AG04450 (cell line): ENCODE measurements around the gene PRDM2. TPM values are rescaled to one million over a fixed set of nuclear protein-coding genes. Genes with fewer than 3 reads are reported as not detected.

ENCODE experiments used
- CTCF ChIA-PET: fragments of 300-600, 350-600 bp; formaldehyde crosslinking; extraction: SDS; loops from one replicate; lab custom pipeline; 2022; ENCODE audit warnings: antibody characterized with exemption, inconsistent platforms; lab: Charles Lee
- POLR2A ChIA-PET: fragments of 350-600 bp; formaldehyde crosslinking; extraction: SDS; loops from one replicate; lab custom pipeline; 2021; ENCODE audit warnings: antibody characterized with exemption, inconsistent platforms; lab: Yijun Ruan, JAX
- DNase-seq: peaks from one replicate; pipeline ENCODE4 v3.0.0-alpha.2; 2011; ENCODE audit warnings: low read depth, low spot score
- H3K27ac ChIP-seq: one replicate; pipeline ENCODE4 v1.5.1; 2012; ENCODE audit warnings: low read depth, low read length, control low read depth
- H3K27me3 ChIP-seq: one replicate; pipeline ENCODE4 v1.6.0; 2012; ENCODE audit warnings: low read length; ENCODE audit not compliant: control insufficient read depth, insufficient read depth
- H3K4me3 ChIP-seq: 2 replicates; pipeline ENCODE4 v1.5.1; 2011; ENCODE audit warnings: mild to moderate bottlenecking, low read depth, low read length, control low read depth
- H3K9me3 ChIP-seq: 2 replicates; pipeline ENCODE4 v1.5.1; 2012; ENCODE audit warnings: low read length; ENCODE audit not compliant: control insufficient read depth, insufficient read depth
- CTCF ChIP-seq: IDR thresholded peaks from 2 replicates; pipeline ENCODE4 v1.5.1; 2011; ENCODE audit warnings: low read depth, low read length, control low read depth, inconsistent platforms
- polyA plus RNA-seq: library from polyadenylated mRNA; depleted of rRNA; stranded (reverse); fragments of >200 nt; gene quantifications from 2 replicates; pipeline ENCODE4 v1.2.3, GENCODE V29; 2011

The PRDM2 gene
- polyA plus RNA-seq, 1 experiment = 16.4 TPM

GRCh38 chr1:13807209-13807608 is 107.2 kb downstream of the PRDM2 start:
- no peaks in the 10 kb centered on the region for H3K9me3 ChIP-seq
- no peak overlapping the region for H3K27ac ChIP-seq
- no peak for DNase-seq
- ChIA-PET CTCF (no interaction called here), POLR2A (no interaction called here)
- H3K4me3 ChIP-seq = no peak overlapping the region
- H3K27me3 ChIP-seq = no peaks in the 10 kb centered on the region
- TF ChIP-seq CTCF = peak; percentile 54

DNA sequence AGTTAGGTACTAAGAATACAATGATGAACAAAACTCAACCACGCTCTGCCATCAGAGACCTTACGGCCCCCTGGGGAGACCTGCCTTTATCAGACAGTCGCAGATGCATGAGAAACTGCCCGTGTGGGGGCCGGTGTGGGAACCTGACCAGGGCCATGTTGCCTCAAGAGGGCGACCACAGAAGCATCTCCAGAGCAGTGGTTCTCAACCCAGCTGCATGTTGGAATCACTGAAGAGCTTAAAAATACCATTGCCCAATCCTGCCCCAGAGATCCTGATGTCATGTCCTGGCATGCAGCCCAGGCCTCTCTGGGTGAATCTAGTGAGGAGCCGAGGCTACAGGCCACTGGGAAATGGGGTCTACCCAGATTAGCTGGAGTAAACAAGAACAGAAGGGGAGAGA is 108.7 kb downstream of the PRDM2 start:
- CTCF ChIA-PET = no interaction called here
- no peak overlapping the region for H3K27ac ChIP-seq
- H3K27me3 ChIP-seq = no peaks in the 10 kb centered on the region
- H3K9me3 ChIP-seq = no peaks in the 10 kb centered on the region; the same call in 1 of the 2 replicates
- no peak overlapping the region for H3K4me3 ChIP-seq
- TF ChIP-seq CTCF = no peak
- POLR2A ChIA-PET = no interaction called here
- peak; percentile 20 for DNase-seq

DNA sequence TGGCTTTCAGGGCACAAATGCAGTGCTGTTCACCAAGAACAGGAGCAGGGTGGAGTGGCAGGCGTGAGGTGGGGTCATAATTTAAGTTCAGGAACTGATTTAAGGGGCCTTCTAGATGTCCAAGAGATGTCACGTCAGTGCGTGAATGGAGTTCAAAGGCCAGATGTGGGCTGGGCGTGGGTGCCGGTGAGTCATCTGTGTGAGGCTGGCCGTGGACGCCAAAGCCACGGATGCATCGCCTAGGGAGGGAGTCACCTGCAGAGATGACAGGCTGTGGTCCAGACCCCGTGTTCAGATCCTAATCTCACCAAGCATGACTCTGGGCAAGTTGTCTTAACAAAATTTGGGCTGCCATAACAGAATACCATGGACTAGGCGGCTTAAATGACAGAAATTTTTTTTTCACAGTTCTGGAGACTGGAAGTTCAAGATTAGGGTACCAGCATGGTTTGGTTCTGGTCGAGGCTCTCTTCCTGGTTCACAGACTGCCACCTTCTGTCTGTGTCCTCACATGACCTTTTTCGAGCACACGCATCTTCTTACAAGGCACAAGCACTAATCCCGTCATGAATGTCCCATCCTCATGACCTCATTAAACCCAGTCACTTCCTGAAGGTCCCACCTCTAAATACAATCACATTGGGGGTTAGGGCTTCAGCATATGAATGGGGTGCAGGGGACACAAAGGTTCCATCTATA is 109.6 kb downstream of the PRDM2 start:
- H3K27me3 ChIP-seq = no peaks in the 10 kb centered on the region
- H3K4me3 ChIP-seq = no peak overlapping the region
- H3K27ac ChIP-seq = no peak overlapping the region
- CTCF ChIA-PET = interaction anchor here (1.0 kb wide), 1 partner anchor 12 kb away, joined by 3 read pairs; no protein-coding TSS in a partner anchor
- TF ChIP-seq CTCF = no peak
- DNase-seq = no peak
- no peaks in the 10 kb centered on the region; the same call in 1 of the 2 replicates for H3K9me3 ChIP-seq
- POLR2A ChIA-PET = no interaction called here

DNA sequence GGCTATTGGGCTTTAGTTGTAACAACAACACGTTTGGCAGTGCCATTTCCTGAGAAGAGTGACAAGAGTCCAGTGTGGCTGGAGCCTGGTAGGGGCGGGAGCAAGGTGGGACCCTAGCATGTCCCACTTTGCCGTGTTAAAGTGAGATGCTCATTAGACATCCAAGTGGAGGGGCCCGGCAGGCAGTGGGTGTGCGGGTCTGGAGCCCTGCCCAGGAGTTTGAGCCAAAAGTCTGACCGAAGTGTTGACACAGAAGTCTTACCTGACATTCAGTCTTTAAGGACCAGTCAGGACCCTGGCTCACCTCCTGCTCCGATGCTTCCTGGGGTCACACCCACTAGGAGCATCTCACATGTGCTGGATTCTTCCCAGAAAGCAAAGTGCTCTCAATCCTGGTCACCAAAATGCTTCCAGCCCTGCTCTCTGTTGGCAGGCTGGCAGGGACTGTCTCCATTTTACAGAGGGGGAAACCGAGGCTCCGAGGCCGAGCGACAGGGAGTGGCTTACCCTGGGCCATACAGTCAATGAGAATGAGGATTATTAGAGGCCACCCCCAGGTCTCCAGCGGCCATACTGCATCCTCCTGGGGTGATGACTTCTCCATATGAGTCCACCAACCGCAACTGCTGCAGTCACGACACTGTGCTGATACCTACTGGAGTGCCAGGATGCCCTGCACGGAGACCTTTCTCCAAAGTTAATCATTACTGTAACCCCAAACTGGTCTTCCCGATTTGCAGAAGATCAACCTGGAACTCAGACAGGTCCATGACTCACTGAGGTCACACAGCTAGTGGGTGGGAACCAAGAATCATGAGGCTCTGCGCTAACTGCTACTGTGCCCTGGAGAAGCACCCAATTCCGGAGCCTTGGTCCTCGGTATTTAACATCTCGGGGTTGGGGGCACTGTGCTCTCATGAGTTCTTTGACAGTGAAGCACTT is 112.7 kb downstream of the PRDM2 start:
- no peak for DNase-seq
- no peaks in the 10 kb centered on the region; the same call in 1 of the 2 replicates for H3K9me3 ChIP-seq
- no peak overlapping the region for H3K27ac ChIP-seq
- TF ChIP-seq CTCF = no peak
- H3K27me3 ChIP-seq = no peaks in the 10 kb centered on the region
- CTCF ChIA-PET = interaction anchor here (1.0 to 1.5 kb wide), 3 partner anchors 15 to 57 kb away, joined by 3 to 6 read pairs (median 5); no protein-coding TSS in a partner anchor
- H3K4me3 ChIP-seq = no peak overlapping the region
- POLR2A ChIA-PET = no interaction called here
